ENCODE measurements around the gene MMP28. TPM values are rescaled to one million over a fixed set of nuclear protein-coding genes. Genes with fewer than 3 reads are reported as not detected.

MMP28 gene
- total and polyA plus RNA-seq, 10 of the 15 experiments (the other 5 are each of a cell fraction or from before 2014, with no cell fraction given): not detected

DNA sequence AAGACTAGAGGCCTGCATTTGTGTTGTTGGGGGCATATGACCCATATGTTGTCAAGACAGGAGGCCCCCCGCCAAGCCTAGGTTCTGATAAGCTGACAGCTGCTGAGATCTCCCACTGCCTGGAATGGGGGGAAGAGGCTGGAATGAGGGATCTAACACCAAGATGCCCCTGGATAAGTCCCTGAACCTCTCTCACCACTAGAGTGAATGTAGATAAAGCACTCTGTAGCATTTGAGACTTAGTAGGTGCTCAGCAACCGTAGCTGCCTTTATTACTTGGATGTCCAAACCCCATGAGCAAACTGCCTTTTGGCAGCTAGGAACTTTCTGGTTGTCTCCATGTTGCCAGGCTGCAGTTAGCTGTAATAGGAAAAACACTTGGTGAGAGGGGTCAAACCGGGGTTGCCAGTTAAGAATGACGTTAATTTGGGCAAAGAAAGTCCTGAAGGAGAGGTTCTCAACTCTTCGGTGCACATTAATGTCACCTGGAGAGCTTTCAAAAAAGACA, 68.4 kb downstream of the MMP28 start (continued):
- TF ChIP-seq, protein P1, sequence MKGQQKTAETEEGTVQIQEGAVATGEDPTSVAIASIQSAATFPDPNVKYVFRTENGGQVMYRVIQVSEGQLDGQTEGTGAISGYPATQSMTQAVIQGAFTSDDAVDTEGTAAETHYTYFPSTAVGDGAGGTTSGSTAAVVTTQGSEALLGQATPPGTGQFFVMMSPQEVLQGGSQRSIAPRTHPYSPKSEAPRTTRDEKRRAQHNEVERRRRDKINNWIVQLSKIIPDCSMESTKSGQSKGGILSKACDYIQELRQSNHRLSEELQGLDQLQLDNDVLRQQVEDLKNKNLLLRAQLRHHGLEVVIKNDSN (IDR thresholded peaks at IDR 0.05; ENCODE audit: borderline replicate concordance, extremely low read length, insufficient read depth, low read depth, low read length): no peak

GRCh38 chr17:35726127-35726952, 69.1 kb downstream of the MMP28 start:
- BruUV-seq (replicated peaks): no TSS peak
- Histone ChIP-seq H3K9ac (ENCODE audit: control insufficient read depth, insufficient read depth, low read length) (no peak overlapping the region), H3K79me2 (ENCODE audit: control insufficient read depth, insufficient read depth, low read length) (no peaks in the 10 kb centered on the region), H2AFZ (ENCODE audit: control insufficient read depth, low read depth, low read length) (no peak overlapping the region), H3K4me3 (no peak overlapping the region), H3K36me3 (ENCODE audit: control insufficient read depth in 2 of 2, insufficient read depth in 2 of 2, low read length in 1 of 2) (peaks cover 3 to 5% of the 10 kb centered on the region in 2 experiments; a peak in 3 of 4 replicates), H3K9me3 (replicated peaks; ENCODE audit: control insufficient read depth, insufficient read depth, low read length) (no peaks in the 10 kb centered on the region), H4K20me1 (ENCODE audit: control insufficient read depth, insufficient read depth) (no peaks in the 10 kb centered on the region), H3K4me1 (ENCODE audit: control insufficient read depth, insufficient read depth, low read length) (no peaks in the 10 kb centered on the region), H3K27me3 (replicated peaks in 1 of 2; ENCODE audit: control insufficient read depth in 2 of 2, insufficient read depth in 2 of 2, low read length in 1 of 2) (no peaks in the 10 kb centered on the region), H3K4me2 (ENCODE audit: control insufficient read depth, insufficient read depth) (no peak overlapping the region), H3K27ac (ENCODE audit: control insufficient read depth, insufficient read depth) (no peak overlapping the region)
- FAIRE-seq: no peak
- no peak for ATAC-seq
- in situ Hi-C loops (cut with MboI) (no loop called here), intact Hi-C loops (cut with micrococcal nuclease; ENCODE audit: unreplicated experiment) (no loop called here)
- ChIA-PET CTCF (interaction anchor here (3.1 kb wide), 1 partner anchor 21 kb away, joined by 11 read pairs; no protein-coding TSS in a partner anchor), SMC1A (ENCODE audit: uncharacterized antibody, unreplicated experiment) (interaction anchor here (1.2 kb wide), 1 partner anchor 9 kb away, joined by 3 read pairs; no protein-coding TSS in a partner anchor), RAD21 (ENCODE audit: unreplicated experiment) (no interaction called here), POLR2A (interaction anchor here (1.0 kb wide), 1 partner anchor 18 kb away, joined by 3 read pairs; no protein-coding TSS in a partner anchor)
- no peak for DNase-seq (ENCODE audit: low read depth, low spot score)
- 66% methylated on average over 6 of the region's 6 CpGs for WGBS (ENCODE audit: insufficient coverage, insufficient replicate concordance, low lambda C conversion rate, missing lambda C conversion rate)
- no peak for TF ChIP-seq STAT3 (IDR thresholded peaks at IDR 0.05; ENCODE audit: low read depth, low read length)
- TF ChIP-seq NFYB (IDR thresholded peaks at IDR 0.05; ENCODE audit: insufficient read depth, low read depth, low read length): no peak
- no peak for TF ChIP-seq CREB1 (IDR thresholded peaks at IDR 0.05; ENCODE audit: low read depth)
- no peak for TF ChIP-seq ZBTB33 (IDR thresholded peaks at IDR 0.05)
- no peak for TF ChIP-seq PML (IDR thresholded peaks at IDR 0.05; ENCODE audit: low read length)
- TF ChIP-seq, protein P2, sequence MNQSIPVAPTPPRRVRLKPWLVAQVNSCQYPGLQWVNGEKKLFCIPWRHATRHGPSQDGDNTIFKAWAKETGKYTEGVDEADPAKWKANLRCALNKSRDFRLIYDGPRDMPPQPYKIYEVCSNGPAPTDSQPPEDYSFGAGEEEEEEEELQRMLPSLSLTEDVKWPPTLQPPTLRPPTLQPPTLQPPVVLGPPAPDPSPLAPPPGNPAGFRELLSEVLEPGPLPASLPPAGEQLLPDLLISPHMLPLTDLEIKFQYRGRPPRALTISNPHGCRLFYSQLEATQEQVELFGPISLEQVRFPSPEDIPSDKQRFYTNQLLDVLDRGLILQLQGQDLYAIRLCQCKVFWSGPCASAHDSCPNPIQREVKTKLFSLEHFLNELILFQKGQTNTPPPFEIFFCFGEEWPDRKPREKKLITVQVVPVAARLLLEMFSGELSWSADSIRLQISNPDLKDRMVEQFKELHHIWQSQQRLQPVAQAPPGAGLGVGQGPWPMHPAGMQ (IDR thresholded peaks at IDR 0.05; ENCODE audit: borderline replicate concordance): no peak
- no peak for TF ChIP-seq RCOR1 (conservative IDR thresholded peaks at IDR 0.05; ENCODE audit: low read depth, low read length)
- no peak for TF ChIP-seq SPI1 (IDR thresholded peaks at IDR 0.05; ENCODE audit: borderline replicate concordance, insufficient read depth, low read depth, low read length)
- TF ChIP-seq ZBED1 (IDR thresholded peaks at IDR 0.05; ENCODE audit: borderline replicate concordance): no peak
- TF ChIP-seq RFX5 (IDR thresholded peaks at IDR 0.05; ENCODE audit: low read depth, low read length): no peak
- no peak for TF ChIP-seq YBX1 (IDR thresholded peaks at IDR 0.05)
- no peak for TF ChIP-seq POLR2A (IDR thresholded peaks at IDR 0.05; ENCODE audit: low read depth, low read length)
- TF ChIP-seq TBL1XR1 (IDR thresholded peaks at IDR 0.05; ENCODE audit: low read depth, low read length): no peak
- TF ChIP-seq, protein P3, sequence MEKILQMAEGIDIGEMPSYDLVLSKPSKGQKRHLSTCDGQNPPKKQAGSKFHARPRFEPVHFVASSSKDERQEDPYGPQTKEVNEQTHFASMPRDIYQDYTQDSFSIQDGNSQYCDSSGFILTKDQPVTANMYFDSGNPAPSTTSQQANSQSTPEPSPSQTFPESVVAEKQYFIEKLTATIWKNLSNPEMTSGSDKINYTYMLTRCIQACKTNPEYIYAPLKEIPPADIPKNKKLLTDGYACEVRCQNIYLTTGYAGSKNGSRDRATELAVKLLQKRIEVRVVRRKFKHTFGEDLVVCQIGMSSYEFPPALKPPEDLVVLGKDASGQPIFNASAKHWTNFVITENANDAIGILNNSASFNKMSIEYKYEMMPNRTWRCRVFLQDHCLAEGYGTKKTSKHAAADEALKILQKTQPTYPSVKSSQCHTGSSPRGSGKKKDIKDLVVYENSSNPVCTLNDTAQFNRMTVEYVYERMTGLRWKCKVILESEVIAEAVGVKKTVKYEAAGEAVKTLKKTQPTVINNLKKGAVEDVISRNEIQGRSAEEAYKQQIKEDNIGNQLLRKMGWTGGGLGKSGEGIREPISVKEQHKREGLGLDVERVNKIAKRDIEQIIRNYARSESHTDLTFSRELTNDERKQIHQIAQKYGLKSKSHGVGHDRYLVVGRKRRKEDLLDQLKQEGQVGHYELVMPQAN (conservative IDR thresholded peaks at IDR 0.05): no peak
